ENCODE results near the gene MT1M. TPM values are rescaled to one million over a fixed set of nuclear protein-coding genes. Genes with fewer than 3 reads are reported as not detected.

Gene MT1M
- polyA plus RNA-seq, 3 donors, result not detected

GRCh38 chr16:56637814-56638750 lies 5.6 kb downstream of the MT1M start, which contains the start of gene MT1A:
Gene MT1A (plus strand): TSS chr16:56638666. CDS start chr16:56638739, 73 bp downstream.
- intact Hi-C loops (cut with micrococcal nuclease), result no loop called here
- Histone ChIP-seq H3K27me3 (ENCODE audit: control insufficient read depth in 2 of 2, insufficient read depth in 2 of 2, low read length in 2 of 2) (peaks cover 96 to 99% of the 10 kb centered on the region in 2 donors), H2AFZ (ENCODE audit: insufficient read depth, low read depth, low read length, poor library complexity, severe bottlenecking) (peak within 1 kb of the TSS; percentile 53), H3K27ac (ENCODE audit: low read depth in 1 of 2, low read length in 2 of 2) (no peak within 1 kb of the TSS), H3K79me2 (ENCODE audit: insufficient read depth, low read length) (no peaks in the 10 kb centered on the region), H3K4me1 (ENCODE audit: control insufficient read depth in 1 of 2, insufficient read depth in 2 of 2, low read length in 2 of 2) (peaks cover 6 to 8% of the 10 kb centered on the region in 2 donors), H3K4me3 (replicated peaks in 1 of 3; ENCODE audit: low read depth in 2 of 3, low read length in 3 of 3) (peak within 1 kb of the TSS in 1 of 3 experiments; percentile 43), H3K36me3 (replicated peaks in 1 of 2; ENCODE audit: control insufficient read depth in 1 of 2, insufficient read depth in 2 of 2, low read length in 2 of 2) (no peaks in the 10 kb centered on the region), H4K20me1 (ENCODE audit: insufficient read depth, low read length) (no peaks in the 10 kb centered on the region), H3K4me2 (replicated peaks; ENCODE audit: extremely low read depth, low read length, poor library complexity, severe bottlenecking) (peak within 1 kb of the TSS; percentile 55), H3K9ac (ENCODE audit: insufficient read depth, low read length, poor library complexity, severe bottlenecking) (no peak within 1 kb of the TSS), H3K9me3 (replicated peaks in 1 of 2; ENCODE audit: control insufficient read depth in 1 of 2, insufficient read depth in 1 of 2, low read length in 2 of 2) (peaks cover 0 to 54% of the 10 kb centered on the region in 2 donors)
- WGBS (ENCODE audit: insufficient coverage), result 4% methylated on average over 64 of the region's 68 CpGs
- peaks cover 0 to 14% (median 9%) of the 10 kb centered on the region in 7 donors for H3K9me3 Mint-ChIP-seq
- peaks cover 0 to 5% of the 10 kb centered on the region in 2 donors for H3K36me3 Mint-ChIP-seq
- H3K27ac Mint-ChIP-seq, result no peak within 1 kb of the TSS
- H3K4me1 Mint-ChIP-seq, result peaks cover 20% of the 10 kb centered on the region
- peak within 1 kb of the TSS; percentile 59 to 91 for H3K4me3 Mint-ChIP-seq
- DNase-seq, result no peak
- no peak for TF ChIP-seq CTCF (IDR thresholded peaks at IDR 0.05)
- H3K27me3 Mint-ChIP-seq (ENCODE audit: low read depth in 3 of 3), result peaks cover 92 to 99% (median 97%) of the 10 kb centered on the region in 3 donors

- Mint-ChIP-seq H3K9me3 (peaks cover 0 to 12% (median 9%) of the 10 kb centered on the region in 7 donors), H3K27me3 (ENCODE audit: low read depth in 3 of 3) (peaks cover 89 to 99% (median 97%) of the 10 kb centered on the region in 3 donors), H3K36me3 (peaks cover 0 to 5% of the 10 kb centered on the region in 2 donors), H3K4me3 (peak overlapping the region in 1 of 2 donors; percentile 91), H3K4me1 (peaks cover 27% of the 10 kb centered on the region), H3K27ac (no peak overlapping the region)
- no peaks in the 10 kb centered on the region for H3K36me3 ChIP-seq (replicated peaks in 1 of 2; ENCODE audit: control insufficient read depth in 1 of 2, insufficient read depth in 2 of 2, low read length in 2 of 2)
- H4K20me1 ChIP-seq (ENCODE audit: insufficient read depth, low read length), result no peaks in the 10 kb centered on the region
- peaks cover 0 to 48% of the 10 kb centered on the region in 2 donors for H3K9me3 ChIP-seq (replicated peaks in 1 of 2; ENCODE audit: control insufficient read depth in 1 of 2, insufficient read depth in 1 of 2, low read length in 2 of 2)
- intact Hi-C loops (cut with micrococcal nuclease), result no loop called here
- no peak overlapping the region for H3K4me3 ChIP-seq (replicated peaks in 1 of 3; ENCODE audit: low read depth in 2 of 3, low read length in 3 of 3)
- peaks cover 10 to 15% of the 10 kb centered on the region in 2 donors for H3K4me1 ChIP-seq (ENCODE audit: control insufficient read depth in 1 of 2, insufficient read depth in 2 of 2, low read length in 2 of 2)
- H3K4me2 ChIP-seq (replicated peaks; ENCODE audit: extremely low read depth, low read length, poor library complexity, severe bottlenecking), result no peak overlapping the region
- no CpG with 5 or more reads among the region's 1 CpG for WGBS (ENCODE audit: insufficient coverage)
- TF ChIP-seq CTCF (IDR thresholded peaks at IDR 0.05), result no peak
- H3K9ac ChIP-seq (ENCODE audit: insufficient read depth, low read length, poor library complexity, severe bottlenecking), result no peak overlapping the region
- H3K79me2 ChIP-seq (ENCODE audit: insufficient read depth, low read length), result no peaks in the 10 kb centered on the region
- peaks cover 91 to 99% of the 10 kb centered on the region in 2 donors for H3K27me3 ChIP-seq (ENCODE audit: control insufficient read depth in 2 of 2, insufficient read depth in 2 of 2, low read length in 2 of 2)
- no peak overlapping the region for H2AFZ ChIP-seq (ENCODE audit: insufficient read depth, low read depth, low read length, poor library complexity, severe bottlenecking)
- no peak for DNase-seq
- no peak overlapping the region for H3K27ac ChIP-seq (ENCODE audit: low read depth in 1 of 2, low read length in 2 of 2)
Measured at GRCh38 chr16:56639045-56639444, 6.6 kb downstream of the MT1M start.

Measured in CD14-positive monocyte (primary cell).